Endothelial cell (in vitro differentiated cells): ENCODE measurements around the gene CD84. TPM values are rescaled to one million over a fixed set of nuclear protein-coding genes. Genes with fewer than 3 reads are reported as not detected.
"Not testable (repeated sequence)": the region's sequence is repeated elsewhere in the genome, so short reads cannot be mapped to it uniquely, and the experiment has no call there.

Experiments used
- DNase-seq: peaks from one replicate; pipeline ENCODE4 v3.0.0; 2021; ENCODE audit warnings: low spot score
- H3K27ac Mint-ChIP-seq: one replicate; pipeline ENCODE4 v1.8.0; 2021; ENCODE audit warnings: mixed read lengths, inconsistent platforms; ENCODE audit not compliant: unreplicated experiment
- H3K27me3 Mint-ChIP-seq: one replicate; pipeline ENCODE4 v1.8.0; 2021; ENCODE audit warnings: mild to moderate bottlenecking, moderate library complexity, mixed read lengths, inconsistent platforms; ENCODE audit not compliant: unreplicated experiment
- H3K36me3 Mint-ChIP-seq: one replicate; pipeline ENCODE4 v1.8.0; 2021; ENCODE audit warnings: mild to moderate bottlenecking, low read depth, mixed read lengths, inconsistent platforms; ENCODE audit not compliant: unreplicated experiment
- H3K4me1 Mint-ChIP-seq: one replicate; pipeline ENCODE4 v1.8.0; 2021; ENCODE audit warnings: mild to moderate bottlenecking, mixed read lengths, inconsistent platforms; ENCODE audit not compliant: unreplicated experiment
- H3K4me3 Mint-ChIP-seq: one replicate; pipeline ENCODE4 v1.8.0; 2021; ENCODE audit warnings: mild to moderate bottlenecking, mixed read lengths, inconsistent platforms; ENCODE audit not compliant: unreplicated experiment
- H3K9me3 Mint-ChIP-seq: one replicate; pipeline ENCODE4 v1.8.0; 2021; ENCODE audit warnings: mixed read lengths, inconsistent platforms; ENCODE audit not compliant: unreplicated experiment
- CTCF ChIP-seq: fragments of 200-600 bp; sonication (generic); IDR thresholded peaks from one replicate; pipeline ENCODE4 v1.5.0; 2021; ENCODE audit warnings: antibody characterized with exemption; ENCODE audit not compliant: unreplicated experiment
- total RNA-seq: library from RNA; stranded (reverse); fragmentation: NEBNext Ultra II Directional; extraction: Animal tissue kit (Norgen Biotek cat#: 25700); gene quantifications from one replicate; pipeline ENCODE4 v1.2.1, GENCODE V29; 2021; ENCODE audit not compliant: unreplicated experiment

Gene CD84
- total RNA-seq, 1 donor from 2014 or later = not detected

GRCh38 chr1:160567341-160567740 is 12.0 kb downstream of the CD84 start:
- no peak for TF ChIP-seq CTCF
- no peak for DNase-seq
- H3K4me1 Mint-ChIP-seq = peaks cover 7% of the 10 kb centered on the region
- no peaks in the 10 kb centered on the region for H3K27me3 Mint-ChIP-seq
- H3K9me3 Mint-ChIP-seq = no peaks in the 10 kb centered on the region
- H3K4me3 Mint-ChIP-seq = no peak overlapping the region
- H3K27ac Mint-ChIP-seq = no peak overlapping the region
- no peaks in the 10 kb centered on the region for H3K36me3 Mint-ChIP-seq

GRCh38 chr1:160565564-160565963 is 13.7 kb downstream of the CD84 start:
- TF ChIP-seq CTCF = no peak
- Mint-ChIP-seq H3K9me3 (no peaks in the 10 kb centered on the region), H3K27ac (no peak overlapping the region), H3K36me3 (no peaks in the 10 kb centered on the region), H3K27me3 (no peaks in the 10 kb centered on the region), H3K4me1 (peaks cover 7% of the 10 kb centered on the region), H3K4me3 (no peak overlapping the region)
- DNase-seq = no peak

GRCh38 chr1:160563230-160563629 is 16.1 kb downstream of the CD84 start:
- H3K4me1 Mint-ChIP-seq, H3K9me3 Mint-ChIP-seq, H3K27ac Mint-ChIP-seq, H3K4me3 Mint-ChIP-seq, H3K27me3 Mint-ChIP-seq, DNase-seq, H3K36me3 Mint-ChIP-seq: not testable (repeated sequence)

GRCh38 chr1:160562745-160563144 is 16.6 kb downstream of the CD84 start:
- H3K27me3 Mint-ChIP-seq, H3K4me3 Mint-ChIP-seq, H3K4me1 Mint-ChIP-seq, H3K36me3 Mint-ChIP-seq, H3K27ac Mint-ChIP-seq, H3K9me3 Mint-ChIP-seq, DNase-seq: not testable (repeated sequence)

GRCh38 chr1:160560806-160561205 is 18.5 kb downstream of the CD84 start:
- Mint-ChIP-seq H3K9me3 (no peaks in the 10 kb centered on the region), H3K27ac (no peak overlapping the region), H3K4me3 (no peak overlapping the region), H3K36me3 (no peaks in the 10 kb centered on the region), H3K4me1 (no peaks in the 10 kb centered on the region), H3K27me3 (no peaks in the 10 kb centered on the region)
- TF ChIP-seq CTCF = no peak
- DNase-seq = no peak

- Mint-ChIP-seq H3K27me3 (no peaks in the 10 kb centered on the region), H3K4me1 (no peaks in the 10 kb centered on the region), H3K27ac (no peak overlapping the region), H3K4me3 (no peak overlapping the region), H3K9me3 (no peaks in the 10 kb centered on the region), H3K36me3 (no peaks in the 10 kb centered on the region)
- DNase-seq = no peak
- TF ChIP-seq CTCF = no peak
Observed at GRCh38 chr1:160560045-160560705, 19.1 kb downstream of the CD84 start.

- not testable (repeated sequence) for H3K4me3 Mint-ChIP-seq, H3K9me3 Mint-ChIP-seq, H3K27ac Mint-ChIP-seq, H3K36me3 Mint-ChIP-seq, H3K27me3 Mint-ChIP-seq, DNase-seq, H3K4me1 Mint-ChIP-seq
Observed at GRCh38 chr1:160559437-160559836, 19.9 kb downstream of the CD84 start.
